ENCODE measurements around the gene MYO1E.

DNA sequence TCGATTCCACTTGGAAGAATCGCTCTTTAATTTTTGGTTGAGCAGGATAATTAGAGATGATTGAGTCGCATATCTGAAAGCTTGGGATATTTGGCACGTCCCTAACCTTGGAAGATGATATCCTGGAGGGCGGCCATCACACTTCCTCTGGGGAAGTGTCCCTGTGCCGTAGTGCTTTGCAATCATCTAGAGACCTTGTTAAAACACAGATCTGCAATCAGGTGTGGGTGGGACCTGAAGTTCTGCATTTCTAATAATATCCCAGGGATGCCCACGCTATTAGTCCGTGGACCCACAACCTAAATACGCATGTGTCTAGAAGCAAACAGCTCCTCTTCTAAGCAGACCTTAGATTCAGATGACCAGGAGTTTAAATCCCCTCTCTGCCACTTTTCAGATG lies 20.5 kb downstream of the MYO1E start:
- no peak for TF ChIP-seq EZH2 (IDR thresholded peaks at IDR 0.05; ENCODE audit: borderline replicate concordance, low read length)
- no peak for TF ChIP-seq CTCF (conservative IDR thresholded peaks at IDR 0.05 in 1 of 2, IDR thresholded peaks at IDR 0.05 in 1 of 2; ENCODE audit: extremely low read depth in 1 of 2, insufficient read depth in 1 of 2, low read depth in 1 of 2, low read length in 2 of 2)

Data from mammary epithelial cell (primary cell).